ENCODE data around the gene NR2C2. TPM values are rescaled to one million over a fixed set of nuclear protein-coding genes. Genes with fewer than 3 reads are reported as not detected.

The NR2C2 gene
- total and polyA plus RNA-seq, 2 of the 13 experiments (the other 11 are each of a cell fraction or from before 2014, with no cell fraction given) = 7.8 to 11.8 TPM

GRCh38 chr3:15064835-15065549, 117.6 kb downstream of the NR2C2 start, which contains the start of gene MRPS25:
TSS of gene MRPS25 (minus strand) at chr3:15065315. CDS start at chr3:15065194, 121 bp downstream.
- ChIA-PET CTCF (ENCODE audit: low intra/inter-chr PET ratio, low total read pairs) (no interaction called here), POLR2A (interaction anchor here (0.6 to 2.3 kb wide), 11 partner anchors 9 to 159 kb away, joined by 3 to 14 read pairs (median 3); partner anchors contain the start of gene RBSN)
- Histone ChIP-seq H3K36me3 (replicated peaks in 1 of 2; ENCODE audit: control insufficient read depth in 1 of 2, insufficient read depth in 2 of 2, low read length in 2 of 2) (peaks cover 0 to 2% of the 10 kb centered on the region in 2 experiments; a peak in 1 of 5 replicates), H3K9me3 (ENCODE audit: low read length) (no peaks in the 10 kb centered on the region), H3K4me1 (ENCODE audit: insufficient read depth, low read length) (peaks cover 25% of the 10 kb centered on the region), H3K27me3 (ENCODE audit: control insufficient read depth in 1 of 2, insufficient read depth in 2 of 2, low read length in 2 of 2) (no peaks in the 10 kb centered on the region; a peak in 1 of 5 replicates), H3K9ac (ENCODE audit: insufficient read depth, low read depth, low read length) (peak within 1 kb of the TSS; percentile 97), H3K79me2 (ENCODE audit: insufficient read depth, low read length) (peaks cover 26% of the 10 kb centered on the region), H3K4me2 (ENCODE audit: low read depth, low read length) (peak within 1 kb of the TSS; percentile 87), H2AFZ (ENCODE audit: low read length) (peak within 1 kb of the TSS; percentile 90), H4K20me1 (ENCODE audit: insufficient read depth, low read length) (peaks cover 20% of the 10 kb centered on the region), H3K4me3 (replicated peaks in 1 of 3; ENCODE audit: insufficient read depth in 1 of 3, low read depth in 2 of 3, low read length in 3 of 3) (peak within 1 kb of the TSS; percentile 84 to 88 (median 87)), H3K27ac (ENCODE audit: extremely low read length, insufficient read depth, low read length) (peak within 1 kb of the TSS; percentile 77)
- WGBS (ENCODE audit: low lambda C conversion rate) = 0% methylated on average over 11 of the region's 69 CpGs
- ATAC-seq = peak; percentile 95
- no peak for FAIRE-seq
- in situ Hi-C loops (cut with HindIII; ENCODE audit: extremely low pct_ligation_motif_present, low pct_unique_long_range_greater_than_20kb) (no loop called here), intact Hi-C loops (cut with micrococcal nuclease; ENCODE audit: unreplicated experiment) (no loop called here)
- peak; percentile 83 for DNase-seq (ENCODE audit: low spot score)
- BruUV-seq (replicated peaks) = TSS peak; percentile 61
- TF ChIP-seq MLXIP (CRISPR knock-in tag; IDR thresholded peaks at IDR 0.05; ENCODE audit: borderline replicate concordance) (no peak), NCOR1 (IDR thresholded peaks at IDR 0.05; ENCODE audit: borderline replicate concordance, low read length) (no peak), ZNF101 (CRISPR knock-in tag; IDR thresholded peaks at IDR 0.05; ENCODE audit: borderline replicate concordance, low read depth) (no peak; the same call in 1 of the 2 replicates), YEATS2 (CRISPR knock-in tag; IDR thresholded peaks at IDR 0.05; ENCODE audit: borderline replicate concordance) (peak; percentile 81), AKAP8 (CRISPR knock-in tag; IDR thresholded peaks at IDR 0.05) (no peak), ZNF275 (CRISPR knock-in tag; IDR thresholded peaks at IDR 0.05; ENCODE audit: borderline replicate concordance) (no peak), AHDC1 (CRISPR knock-in tag; IDR thresholded peaks at IDR 0.05; ENCODE audit: borderline replicate concordance) (no peak), SALL1 (CRISPR knock-in tag; IDR thresholded peaks at IDR 0.05) (peak; percentile 92), NAIF1 (CRISPR knock-in tag; IDR thresholded peaks at IDR 0.05; ENCODE audit: borderline replicate concordance) (peak; percentile 48; the same call in 1 of the 2 replicates), NFRKB (IDR thresholded peaks at IDR 0.05) (no peak), HMG20A (CRISPR knock-in tag; IDR thresholded peaks at IDR 0.05; ENCODE audit: borderline replicate concordance) (no peak), ZNF546 (CRISPR knock-in tag; conservative IDR thresholded peaks at IDR 0.05) (peak; percentile 87; the same call in 1 of the 2 replicates), ZBTB1 (CRISPR knock-in tag; IDR thresholded peaks at IDR 0.05; ENCODE audit: borderline replicate concordance) (no peak), GFI1 (CRISPR knock-in tag; IDR thresholded peaks at IDR 0.05; ENCODE audit: borderline replicate concordance) (peak; percentile 62; the same call in 1 of the 2 replicates)
